ENCODE measurements around the gene CCL22. TPM values are rescaled to one million over a fixed set of nuclear protein-coding genes. Genes with fewer than 3 reads are reported as not detected.

CCL22 gene
- total RNA-seq, 1 donor from 2014 or later: 0.17 TPM

DNA sequence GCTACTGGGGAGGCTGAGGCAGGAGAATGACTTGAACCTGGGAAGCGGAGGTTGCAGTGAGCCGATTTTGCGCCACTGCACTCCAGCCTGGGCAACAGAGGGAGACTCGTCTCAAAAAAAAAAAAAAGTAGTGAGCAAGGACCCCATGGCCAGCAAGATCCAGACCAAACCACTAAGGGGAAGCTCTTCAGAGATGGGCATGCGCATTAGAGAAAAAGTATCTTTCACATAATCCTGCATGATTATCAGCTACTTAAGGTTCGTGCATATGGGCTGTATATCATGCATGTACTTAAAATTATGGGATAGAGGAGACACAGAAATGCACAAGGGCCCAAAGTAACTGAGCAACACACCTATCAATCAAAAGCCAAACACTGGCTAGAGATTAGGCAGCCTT is 10.7 kb upstream of the CCL22 start:
- no peaks in the 10 kb centered on the region for H3K9me3 Mint-ChIP-seq
- H3K4me3 Mint-ChIP-seq: no peak overlapping the region
- H3K27ac Mint-ChIP-seq: no peak overlapping the region
- no peaks in the 10 kb centered on the region for H3K36me3 Mint-ChIP-seq
- no peaks in the 10 kb centered on the region for H3K4me1 Mint-ChIP-seq (ENCODE audit: unreplicated experiment)
- H3K27me3 Mint-ChIP-seq: peaks cover 40% of the 10 kb centered on the region
- TF ChIP-seq, protein P1, sequence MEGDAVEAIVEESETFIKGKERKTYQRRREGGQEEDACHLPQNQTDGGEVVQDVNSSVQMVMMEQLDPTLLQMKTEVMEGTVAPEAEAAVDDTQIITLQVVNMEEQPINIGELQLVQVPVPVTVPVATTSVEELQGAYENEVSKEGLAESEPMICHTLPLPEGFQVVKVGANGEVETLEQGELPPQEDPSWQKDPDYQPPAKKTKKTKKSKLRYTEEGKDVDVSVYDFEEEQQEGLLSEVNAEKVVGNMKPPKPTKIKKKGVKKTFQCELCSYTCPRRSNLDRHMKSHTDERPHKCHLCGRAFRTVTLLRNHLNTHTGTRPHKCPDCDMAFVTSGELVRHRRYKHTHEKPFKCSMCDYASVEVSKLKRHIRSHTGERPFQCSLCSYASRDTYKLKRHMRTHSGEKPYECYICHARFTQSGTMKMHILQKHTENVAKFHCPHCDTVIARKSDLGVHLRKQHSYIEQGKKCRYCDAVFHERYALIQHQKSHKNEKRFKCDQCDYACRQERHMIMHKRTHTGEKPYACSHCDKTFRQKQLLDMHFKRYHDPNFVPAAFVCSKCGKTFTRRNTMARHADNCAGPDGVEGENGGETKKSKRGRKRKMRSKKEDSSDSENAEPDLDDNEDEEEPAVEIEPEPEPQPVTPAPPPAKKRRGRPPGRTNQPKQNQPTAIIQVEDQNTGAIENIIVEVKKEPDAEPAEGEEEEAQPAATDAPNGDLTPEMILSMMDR (conservative IDR thresholded peaks at IDR 0.05): no peak
- no peak for DNase-seq (ENCODE audit: extremely low spot score, unreplicated experiment)

DNA sequence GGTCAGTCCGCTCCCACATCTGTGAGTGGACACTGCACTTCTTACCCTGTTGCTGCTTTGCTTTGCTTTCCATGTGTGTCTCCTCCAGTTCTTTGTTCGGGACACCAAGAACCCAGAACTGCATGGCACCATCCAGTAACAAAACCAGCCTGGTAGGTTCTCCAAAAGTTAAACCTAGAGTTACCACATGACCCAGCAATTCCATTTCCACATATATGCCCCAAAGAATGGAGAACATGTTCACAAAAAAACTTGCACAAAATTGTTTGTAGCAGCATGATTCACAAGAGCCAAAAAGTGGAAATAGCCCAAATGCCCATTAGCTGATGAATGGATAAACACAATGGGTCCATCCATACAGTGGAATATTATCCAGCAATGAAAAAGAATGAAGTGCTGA is 10.3 kb upstream of the CCL22 start:
- TF ChIP-seq, protein P1 (conservative IDR thresholded peaks at IDR 0.05): no peak
- Mint-ChIP-seq H3K27me3 (peaks cover 40% of the 10 kb centered on the region), H3K4me1 (ENCODE audit: unreplicated experiment) (no peaks in the 10 kb centered on the region), H3K36me3 (no peaks in the 10 kb centered on the region), H3K27ac (no peak overlapping the region), H3K9me3 (no peaks in the 10 kb centered on the region), H3K4me3 (no peak overlapping the region)
- no peak for DNase-seq (ENCODE audit: extremely low spot score, unreplicated experiment)

DNA sequence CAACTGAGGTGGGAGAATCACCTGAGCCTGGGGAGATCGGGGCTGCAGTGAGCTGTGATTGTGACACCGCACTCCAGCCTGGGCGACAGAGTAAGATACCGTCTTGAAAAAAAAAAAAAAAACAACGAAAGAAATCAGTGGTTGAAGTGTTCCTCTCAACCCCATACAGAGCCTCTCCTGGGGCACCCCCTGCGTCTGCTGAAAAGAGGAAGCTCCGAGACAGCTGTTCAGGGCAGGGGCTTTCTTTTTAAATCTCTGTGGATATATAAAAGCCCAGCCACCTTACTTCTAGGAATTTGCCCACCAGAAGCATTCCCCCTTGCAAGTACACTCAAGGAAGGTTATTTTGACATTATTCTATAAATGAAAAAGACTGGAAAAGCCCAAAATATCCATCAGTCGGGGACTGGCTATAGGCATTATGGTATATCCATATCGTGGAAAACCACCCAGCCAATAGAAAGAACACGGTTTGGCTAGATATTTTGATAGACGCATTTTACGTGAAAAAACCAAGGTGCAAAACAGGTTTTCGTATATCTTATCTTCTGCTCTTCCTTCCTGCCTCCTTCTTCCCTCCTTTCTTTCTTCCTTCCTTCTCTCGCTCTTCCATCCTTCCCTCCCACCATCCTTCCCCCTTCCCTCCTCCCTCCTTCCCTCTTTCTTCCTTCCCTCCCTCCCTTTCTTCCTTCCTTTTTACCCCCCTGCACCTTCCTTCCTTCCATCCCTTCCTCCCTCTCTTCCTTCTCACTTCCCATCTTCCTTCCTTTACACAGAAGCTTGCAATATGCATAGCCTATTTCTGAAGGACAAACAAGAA is 9.2 kb upstream of the CCL22 start:
- H3K27me3 Mint-ChIP-seq: peaks cover 40% of the 10 kb centered on the region
- no peak overlapping the region for H3K27ac Mint-ChIP-seq
- DNase-seq (ENCODE audit: extremely low spot score, unreplicated experiment): no peak
- no peaks in the 10 kb centered on the region for H3K36me3 Mint-ChIP-seq
- H3K9me3 Mint-ChIP-seq: no peaks in the 10 kb centered on the region
- TF ChIP-seq, protein P1 (conservative IDR thresholded peaks at IDR 0.05): no peak
- H3K4me3 Mint-ChIP-seq: no peak overlapping the region
- H3K4me1 Mint-ChIP-seq (ENCODE audit: unreplicated experiment): no peaks in the 10 kb centered on the region

DNA sequence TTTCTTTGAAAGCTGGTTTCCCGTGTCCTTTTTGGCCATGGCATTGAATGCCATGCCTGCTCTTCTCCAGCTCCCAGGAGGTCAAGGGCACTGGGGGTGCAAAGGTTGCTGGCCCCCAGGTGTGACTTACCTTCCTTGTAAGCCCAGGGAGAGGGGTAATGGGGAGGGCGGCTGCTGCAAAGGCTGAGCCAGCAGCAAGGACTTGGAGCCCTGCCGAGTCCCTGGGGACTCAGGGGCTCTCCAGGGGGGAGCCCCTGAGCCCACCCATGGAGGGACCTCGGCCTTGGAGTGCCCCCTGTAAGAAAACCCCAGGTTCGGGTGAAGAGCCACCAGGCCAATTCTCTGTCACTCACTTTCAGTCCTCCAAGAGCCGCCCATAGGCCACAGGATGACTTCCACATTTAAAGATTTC is 5.9 kb upstream of the CCL22 start:
- no peaks in the 10 kb centered on the region for H3K9me3 Mint-ChIP-seq
- H3K36me3 Mint-ChIP-seq: no peaks in the 10 kb centered on the region
- peaks cover 32% of the 10 kb centered on the region for H3K27me3 Mint-ChIP-seq
- no peak for DNase-seq (ENCODE audit: extremely low spot score, unreplicated experiment)
- TF ChIP-seq, protein P1 (conservative IDR thresholded peaks at IDR 0.05): no peak
- no peak overlapping the region for H3K27ac Mint-ChIP-seq
- H3K4me3 Mint-ChIP-seq: no peak overlapping the region
- H3K4me1 Mint-ChIP-seq (ENCODE audit: unreplicated experiment): no peaks in the 10 kb centered on the region

DNA sequence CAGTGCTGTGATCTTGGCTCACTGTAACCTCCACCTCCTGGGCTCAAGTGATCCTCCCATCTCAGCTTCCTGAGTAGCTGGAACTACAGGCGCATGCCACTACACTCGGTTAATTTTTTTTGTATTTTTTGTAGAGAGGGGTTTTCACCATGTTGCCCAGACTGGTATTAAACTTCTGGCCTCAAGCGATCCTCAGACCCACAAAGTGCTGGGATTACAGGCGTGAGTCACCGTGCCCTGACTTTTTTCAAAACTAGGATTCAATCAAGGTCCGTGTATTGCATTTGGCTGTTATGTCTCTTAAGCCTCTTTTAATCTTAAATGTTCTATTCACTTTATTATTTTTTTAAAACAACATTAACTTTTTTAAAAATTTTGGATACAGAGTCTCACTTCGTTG is 4.3 kb upstream of the CCL22 start:
- Mint-ChIP-seq H3K27ac (no peak overlapping the region), H3K4me1 (ENCODE audit: unreplicated experiment) (no peaks in the 10 kb centered on the region), H3K27me3 (peaks cover 15% of the 10 kb centered on the region), H3K36me3 (no peaks in the 10 kb centered on the region), H3K4me3 (no peak overlapping the region), H3K9me3 (no peaks in the 10 kb centered on the region)
- no peak for DNase-seq (ENCODE audit: extremely low spot score, unreplicated experiment)
- TF ChIP-seq, protein P1 (conservative IDR thresholded peaks at IDR 0.05): no peak
